Measurements from ENCODE around the gene DNAJC1. TPM values are rescaled to one million over a fixed set of nuclear protein-coding genes. Genes with fewer than 3 reads are reported as not detected.
"Not testable (repeated sequence)": the region's sequence is repeated elsewhere in the genome, so short reads cannot be mapped to it uniquely, and the experiment has no call there.

DNAJC1 gene
- total and polyA plus RNA-seq, 2 of the 4 experiments (the other 2 are of a cell fraction): 12.7 to 13.3 TPM

DNA sequence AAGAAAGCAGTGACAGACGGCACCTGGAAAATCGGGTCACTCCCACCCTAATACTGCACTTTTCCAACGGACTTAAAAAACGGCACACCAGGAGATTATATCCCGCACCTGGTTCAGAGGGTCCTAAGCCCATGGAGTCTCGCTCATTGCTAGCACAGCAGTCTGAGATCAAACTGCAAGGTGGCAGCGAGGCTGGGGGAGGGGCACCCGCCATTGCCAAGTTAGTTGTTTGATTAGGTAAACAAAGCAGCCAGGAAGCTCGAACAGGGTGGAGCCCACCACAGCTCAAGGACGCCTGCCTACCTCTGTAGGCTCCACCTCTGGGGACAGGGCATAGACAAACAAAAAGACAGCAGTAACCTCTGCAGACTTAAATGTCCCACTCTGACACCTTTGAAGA, 169.0 kb downstream of the DNAJC1 start:
- H3K79me1 ChIP-seq (ENCODE audit: low read depth in 1 of 2, low read length in 2 of 2); BruUV-seq (replicated peaks); POLR2A ChIA-PET (ENCODE audit: unreplicated experiment); H4K8ac ChIP-seq (ENCODE audit: low read depth in 2 of 2, low read length in 2 of 2); H3K4ac ChIP-seq (ENCODE audit: low read depth, low read length); H3K36me3 ChIP-seq (ENCODE audit: control insufficient read depth, insufficient read depth, low read length); H3K9ac ChIP-seq (ENCODE audit: low read depth, low read length); H2BK5ac ChIP-seq (ENCODE audit: low read depth, low read length, poor library complexity, severe bottlenecking); DNase-seq; H3K9me1 ChIP-seq (ENCODE audit: insufficient read depth, low read length); dilution Hi-C loops (cut with HindIII; ENCODE audit: low sequenced_read_pairs, unreplicated experiment); H3K23ac ChIP-seq (ENCODE audit: low read depth, low read length); H3K9me3 ChIP-seq (ENCODE audit: control insufficient read depth, insufficient read depth, low read length); H4K20me1 ChIP-seq (ENCODE audit: insufficient read depth, low read length); H2AK9ac ChIP-seq (replicated peaks; ENCODE audit: low read depth, low read length, poor library complexity); CTCF ChIA-PET; H3K18ac ChIP-seq (ENCODE audit: low read depth, low read length); H3K27ac ChIP-seq (ENCODE audit: insufficient read depth, low read length); intact Hi-C loops (cut with micrococcal nuclease); H2BK15ac ChIP-seq (ENCODE audit: low read depth, low read length); H3K4me1 ChIP-seq (ENCODE audit: control insufficient read depth, insufficient read depth, low read length); H3K14ac ChIP-seq (replicated peaks; ENCODE audit: low read depth, low read length); H2BK120ac ChIP-seq (ENCODE audit: low read depth, low read length); H3K4me3 ChIP-seq (ENCODE audit: insufficient read depth, low read depth, low read length); ATAC-seq (ENCODE audit: low read depth); in situ Hi-C loops (cut with MboI; ENCODE audit: low sequenced_read_pairs); H2BK20ac ChIP-seq (ENCODE audit: low read depth, low read length); H3K4me2 ChIP-seq (ENCODE audit: low read depth, low read length); H4K91ac ChIP-seq (ENCODE audit: insufficient read depth, low read depth, low read length); H2AFZ ChIP-seq (replicated peaks; ENCODE audit: low read length, poor library complexity); H4K5ac ChIP-seq (ENCODE audit: low read depth, low read length); H3K27me3 ChIP-seq (ENCODE audit: control insufficient read depth, insufficient read depth, low read length); H2AK5ac ChIP-seq (ENCODE audit: low read depth, low read length); H3K56ac ChIP-seq (ENCODE audit: extremely low read depth, insufficient read depth, low read length): not testable (repeated sequence)
- no CpG with 5 or more reads among the region's 10 CpGs for WGBS, 2 experiments (ENCODE audit: extremely low coverage in 2 of 2, insufficient read length in 1 of 2)

Data from IMR-90 (cell line).